Measurements from ENCODE around the gene PER2.
A peak's percentile ranks its signal among the peaks of the same experiment; 100 is the strongest.

The PER2 gene

DNA sequence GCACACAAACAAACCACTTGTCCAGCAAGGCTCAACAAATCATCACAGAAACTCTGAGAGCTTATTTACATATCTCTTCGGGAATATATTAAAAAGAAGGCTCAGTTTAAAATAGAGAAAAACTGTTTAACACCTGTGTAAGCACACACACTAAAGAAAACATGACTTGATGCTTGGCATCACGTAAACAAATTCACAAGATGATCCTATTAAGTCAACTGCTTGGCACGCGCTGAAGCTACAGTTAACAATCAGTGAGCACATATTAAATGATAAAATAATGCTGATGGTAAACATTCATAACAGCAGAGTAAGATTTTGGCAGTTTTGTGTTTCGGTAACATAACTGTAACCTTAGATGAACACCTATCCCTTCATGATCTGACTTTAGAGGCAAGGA, 44.3 kb downstream of the PER2 start:
- DNase-seq = no peak

DNA sequence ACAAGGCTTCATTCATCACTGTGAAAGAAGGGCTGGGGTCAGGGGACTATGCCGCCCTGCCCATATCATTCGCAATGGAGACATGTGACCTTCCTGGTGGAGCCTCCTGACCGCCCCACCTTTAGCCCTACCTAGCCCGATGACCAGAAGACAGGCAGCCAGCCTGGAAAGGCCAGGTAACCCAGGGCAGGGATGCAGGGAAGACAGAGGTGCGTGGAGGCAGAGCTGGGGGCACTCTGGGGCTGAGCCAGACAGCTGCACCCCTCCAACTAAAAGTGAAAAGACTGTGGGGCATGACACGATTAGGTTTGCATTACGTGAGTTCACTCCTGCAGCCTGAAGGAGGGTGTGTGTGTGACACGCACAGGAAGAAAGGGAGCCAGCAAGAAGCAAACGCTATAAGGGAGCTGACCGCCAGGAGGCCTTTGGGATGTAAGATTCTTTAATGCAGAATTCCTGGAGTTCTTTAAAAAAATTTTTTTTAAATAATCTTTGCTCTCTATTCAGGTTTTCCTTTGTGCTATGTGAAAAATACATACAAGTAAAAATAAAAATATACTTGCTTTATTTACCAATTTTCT, 44.8 kb downstream of the PER2 start:
- no peak for DNase-seq

DNA sequence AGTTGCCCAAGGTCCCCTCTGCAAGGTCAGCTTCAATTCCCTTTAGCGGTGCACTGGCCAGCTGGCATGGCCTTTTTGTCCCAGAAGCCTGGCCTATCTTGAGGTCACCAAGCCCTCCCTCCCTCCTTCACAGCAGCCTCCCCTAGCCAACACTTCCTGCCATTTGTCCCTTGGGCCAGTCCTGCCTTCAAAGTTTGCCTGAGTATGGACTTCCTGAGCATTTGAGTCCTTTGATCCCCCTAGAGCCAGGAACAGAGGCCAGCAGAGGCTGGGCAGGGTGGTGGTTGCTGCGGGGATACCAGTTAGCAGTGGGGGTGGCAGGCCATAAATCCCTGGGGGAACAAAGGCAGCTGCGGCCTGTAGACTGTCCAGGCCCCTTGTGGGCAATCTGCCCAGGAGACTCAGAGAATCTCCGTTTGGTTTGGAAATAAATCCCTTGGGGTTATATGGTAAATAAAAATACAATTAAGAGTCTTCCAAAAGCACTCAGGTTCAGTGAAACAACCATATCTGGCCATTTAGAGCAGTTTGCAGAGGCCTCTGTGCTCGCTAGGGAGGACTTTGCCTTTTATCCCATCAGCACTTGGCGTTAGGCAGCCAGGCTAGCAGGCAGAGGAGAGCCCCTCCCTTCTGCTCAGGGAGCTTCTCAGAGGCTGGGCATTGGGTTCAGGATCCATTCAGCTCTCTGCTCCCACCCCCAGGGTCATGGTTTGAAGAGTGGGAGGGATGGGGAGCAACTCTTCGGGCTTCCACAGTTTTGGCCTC, 45.5 kb downstream of the PER2 start:
- no peak for DNase-seq

DNA sequence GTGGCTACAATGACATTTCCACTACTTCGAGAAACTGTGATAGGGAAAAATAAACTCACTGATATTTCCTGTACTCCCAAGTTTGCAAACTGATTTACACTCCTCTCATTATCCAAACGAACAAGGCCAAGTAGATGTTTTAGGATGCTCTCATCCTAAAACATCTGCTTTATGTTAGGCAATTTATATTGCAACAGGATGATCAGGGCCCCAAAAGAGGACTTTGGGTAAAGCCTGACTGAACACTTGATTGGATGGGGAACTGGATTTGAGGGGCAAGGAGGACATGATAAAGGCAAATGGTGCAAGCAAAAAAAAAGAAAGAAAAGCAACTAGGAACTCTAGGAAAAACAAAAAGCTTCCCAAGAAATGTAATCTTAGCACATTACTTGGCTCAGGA, 46.4 kb downstream of the PER2 start:
- DNase-seq = no peak

DNA sequence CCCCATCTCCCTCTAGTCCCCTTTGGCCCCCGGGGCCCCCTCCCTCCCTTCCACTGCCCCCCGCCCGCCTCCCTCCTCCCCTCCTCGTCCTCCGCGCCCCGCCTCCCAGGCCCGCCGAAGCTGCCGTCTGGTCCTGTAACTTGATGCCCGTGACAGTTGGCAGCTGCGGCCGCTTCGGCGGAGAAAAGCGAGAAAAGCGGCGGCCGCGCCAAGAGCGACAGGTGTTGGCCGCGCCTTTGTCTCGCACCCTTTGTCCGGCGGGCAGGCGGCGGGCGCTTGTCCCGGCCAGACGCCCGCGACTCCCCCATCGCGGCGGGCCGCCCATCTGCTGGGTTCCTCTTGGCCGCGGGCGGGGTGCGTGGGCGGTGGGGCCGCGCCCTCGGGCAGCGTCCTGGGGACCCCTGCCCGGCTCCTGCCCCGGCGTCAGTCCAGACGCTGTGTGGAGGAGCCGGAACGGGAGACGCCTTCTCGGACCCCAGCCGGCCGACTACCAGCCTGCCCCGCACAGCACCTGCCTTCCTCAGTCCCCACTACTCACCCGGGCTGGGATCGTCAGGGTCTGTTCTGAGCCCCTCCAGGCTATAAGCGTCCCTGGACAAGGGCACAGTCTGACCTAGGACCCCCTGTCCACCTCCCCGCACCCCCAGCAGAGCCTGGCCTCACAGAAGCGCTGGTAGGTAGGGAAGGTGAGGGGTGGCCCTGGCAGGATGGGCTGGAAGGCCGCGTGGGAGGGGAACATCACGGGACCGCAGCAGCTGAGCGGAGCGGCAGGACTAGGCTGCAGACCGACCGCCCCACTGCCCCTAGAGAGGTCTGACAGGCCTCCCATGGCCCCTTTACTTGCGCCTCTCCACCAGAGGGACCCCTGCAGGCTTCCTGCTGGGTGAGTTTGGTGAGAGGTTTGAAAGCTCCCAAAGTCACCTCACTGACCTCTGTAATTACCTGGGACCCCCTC, 47.4 kb downstream of the PER2 start:
- DNase-seq = peak; percentile 51

DNA sequence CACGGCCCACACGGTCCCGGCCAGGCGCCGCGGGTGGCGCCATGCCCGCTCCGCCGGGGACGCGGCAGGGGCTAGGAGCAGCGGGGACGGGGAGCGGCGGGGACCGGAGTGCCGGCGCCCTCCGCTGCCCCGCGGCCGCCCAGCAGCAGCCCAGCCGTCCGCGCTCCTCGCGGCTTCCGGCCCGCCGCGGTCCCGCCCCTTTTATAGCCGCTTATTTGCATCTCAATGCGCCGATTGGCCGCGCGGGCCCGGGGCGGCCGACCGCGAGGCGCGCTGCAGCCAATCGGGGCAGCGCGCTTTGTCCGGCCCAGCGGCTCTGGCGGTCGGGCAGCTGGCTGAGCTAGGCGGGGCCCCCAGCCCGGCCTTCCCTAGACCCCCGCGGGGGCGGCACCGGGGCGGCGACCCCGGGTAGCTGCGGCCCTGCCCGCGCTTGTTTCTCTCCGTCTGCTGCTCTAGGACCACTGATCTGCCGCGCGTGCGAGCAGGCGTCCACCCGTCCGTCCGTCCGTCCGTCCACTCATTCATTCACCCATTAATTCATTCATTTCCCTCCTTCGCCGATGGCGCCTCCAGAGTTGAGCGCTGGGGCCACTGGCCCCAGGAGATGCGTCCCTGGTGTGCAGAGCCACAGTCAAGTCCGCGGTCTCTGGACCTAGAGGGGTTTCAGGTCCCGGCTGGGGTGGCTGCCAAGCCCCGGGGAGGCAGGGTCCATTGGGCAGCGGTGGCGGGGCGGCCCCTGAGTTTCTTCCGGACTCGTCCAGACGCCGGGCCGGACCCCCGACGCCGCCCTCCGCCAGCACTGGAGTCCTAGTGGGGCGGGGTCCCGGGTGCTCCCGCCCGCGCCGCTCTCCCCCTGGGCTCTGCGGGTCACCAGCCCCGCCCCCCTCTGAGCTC, 48.3 kb downstream of the PER2 start, which contains the start of gene HES6:
HES6 (minus strand) TSS at position 176 of the 894 bp plus-strand sequence; CDS start at position 43, 133 bp downstream.
- peak; percentile 94 for DNase-seq

DNA sequence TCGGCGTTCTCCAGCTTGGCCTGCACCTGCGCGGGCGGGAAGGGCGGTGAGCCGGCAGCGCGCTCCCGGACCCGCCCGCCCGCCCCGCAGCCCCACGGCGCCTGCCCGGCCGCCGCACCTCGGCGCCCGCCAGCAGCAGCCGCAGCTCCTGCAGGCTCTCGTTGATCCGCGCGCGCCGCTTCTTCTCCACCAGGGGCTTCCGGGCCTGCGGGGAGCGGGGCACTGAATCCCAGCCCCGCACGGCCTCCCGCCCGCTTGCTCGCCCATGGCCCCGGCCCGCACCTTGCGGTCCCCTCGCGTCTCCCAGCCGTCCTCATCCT, 48.9 kb downstream of the PER2 start:
- no peak for DNase-seq

DNA sequence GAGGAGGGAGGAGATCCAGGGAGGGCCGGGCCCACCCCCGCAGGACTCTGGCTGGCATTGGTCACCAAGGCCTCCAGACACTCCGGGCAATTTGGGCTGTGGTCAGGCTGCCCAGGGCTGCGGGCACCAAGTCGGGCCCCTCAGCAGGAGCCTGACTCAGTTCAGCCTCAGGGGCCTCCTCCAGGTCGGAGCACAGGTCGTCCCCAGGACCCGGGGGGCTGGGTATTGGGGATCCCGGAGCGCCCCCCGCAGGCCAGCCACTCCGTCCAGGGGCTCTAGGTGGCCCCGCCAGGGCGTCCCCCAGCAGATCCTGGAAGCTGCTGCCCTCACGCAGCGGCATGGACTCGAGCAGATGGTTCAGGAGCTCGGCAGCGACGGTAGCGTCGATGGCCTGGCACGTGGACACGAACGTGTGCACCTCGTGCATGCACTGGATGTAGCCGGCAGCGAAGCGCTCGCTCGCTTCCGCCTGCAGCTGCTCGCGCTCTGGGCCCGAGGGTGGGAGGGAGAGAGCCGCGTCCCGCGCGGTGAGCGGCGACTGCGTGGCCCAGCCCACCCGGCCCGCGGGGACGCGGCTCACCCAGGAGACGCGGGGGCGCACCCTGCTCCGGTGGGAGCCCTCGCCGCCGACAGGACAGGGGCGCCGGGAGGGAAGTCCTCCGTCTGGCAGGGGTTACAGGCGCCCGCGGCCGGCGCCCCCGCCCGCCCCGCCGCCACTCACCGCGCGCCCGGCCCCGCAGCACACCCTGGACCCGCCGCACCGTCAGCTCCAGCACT, 49.5 kb downstream of the PER2 start:
- peak; percentile 47 for DNase-seq

DNA sequence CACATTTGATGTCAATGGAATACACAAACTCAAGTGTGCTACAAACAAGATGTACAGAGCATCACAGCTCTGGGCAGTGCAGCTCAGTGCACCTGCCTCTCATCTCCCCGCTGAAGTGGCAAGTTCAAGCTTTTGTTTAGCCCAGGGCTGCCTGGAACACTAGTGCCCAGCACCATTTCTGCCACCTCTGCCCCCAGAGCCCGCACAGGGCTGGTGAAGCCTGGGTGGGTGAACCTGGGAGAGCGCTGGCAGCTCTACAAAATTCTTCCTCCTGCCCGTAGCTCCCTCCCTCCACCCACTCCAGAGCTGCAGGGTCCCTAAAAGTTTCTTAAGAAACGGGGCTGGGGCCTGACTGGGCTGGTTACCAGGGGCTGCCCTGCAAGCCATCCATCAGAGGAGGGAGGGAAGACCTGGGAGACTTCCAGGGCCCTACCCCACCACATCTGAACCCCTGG, 50.1 kb downstream of the PER2 start:
- DNase-seq = no peak

DNA sequence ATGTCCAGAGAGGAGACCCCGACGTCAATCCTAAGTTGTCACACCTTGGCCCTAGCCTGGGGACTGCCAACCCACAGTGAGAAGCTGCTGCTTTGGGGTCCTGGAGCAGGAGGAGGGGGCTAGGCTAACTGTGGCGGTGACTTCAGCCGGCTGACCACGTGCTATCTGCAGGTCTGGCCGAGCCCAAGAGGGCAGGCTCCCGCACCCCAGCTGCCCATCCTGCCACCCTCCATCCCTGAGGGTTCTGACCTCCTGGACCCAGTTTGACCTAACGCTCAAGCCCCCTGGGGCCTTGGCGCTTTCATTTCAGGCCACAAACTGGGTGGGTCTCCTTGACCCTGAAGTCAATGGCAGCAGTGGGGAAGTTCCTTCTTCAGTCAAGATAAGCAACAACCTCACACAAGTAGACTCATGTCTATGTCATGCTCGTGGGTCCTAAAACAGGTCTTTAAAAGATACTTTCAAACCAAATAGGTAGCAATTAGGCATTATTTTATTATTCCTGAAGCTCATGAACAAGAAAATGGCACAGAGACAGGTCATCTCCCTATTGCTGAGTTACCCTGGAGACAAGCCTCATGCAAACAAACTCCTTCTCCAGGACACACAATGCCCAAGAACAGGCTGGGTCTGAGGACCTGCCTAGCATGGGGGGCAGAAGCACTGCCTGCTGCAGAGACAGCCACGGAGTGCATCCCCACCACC, 50.8 kb downstream of the PER2 start:
- peak; percentile 55 for DNase-seq

DNA sequence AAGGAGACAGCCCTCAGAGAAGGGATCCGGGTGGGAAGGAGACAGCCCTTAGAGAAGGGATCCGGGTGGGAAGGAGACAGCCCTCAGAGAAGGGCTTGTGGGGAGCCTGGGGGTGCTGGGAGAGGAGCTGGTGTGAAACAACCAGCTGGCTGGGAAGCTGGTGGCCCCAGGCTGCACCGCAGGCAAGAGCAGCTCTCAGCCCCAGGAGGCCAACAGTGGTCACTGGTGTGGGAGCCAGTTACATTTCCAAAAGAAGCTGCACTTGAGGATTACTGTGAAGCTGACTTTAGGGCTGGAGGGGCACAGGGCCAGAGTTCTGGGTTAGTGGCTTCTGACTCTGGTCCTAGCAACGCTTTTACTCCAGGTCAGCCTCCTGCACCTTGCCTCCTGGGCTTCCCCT, 51.8 kb downstream of the PER2 start:
- DNase-seq = no peak

DNA sequence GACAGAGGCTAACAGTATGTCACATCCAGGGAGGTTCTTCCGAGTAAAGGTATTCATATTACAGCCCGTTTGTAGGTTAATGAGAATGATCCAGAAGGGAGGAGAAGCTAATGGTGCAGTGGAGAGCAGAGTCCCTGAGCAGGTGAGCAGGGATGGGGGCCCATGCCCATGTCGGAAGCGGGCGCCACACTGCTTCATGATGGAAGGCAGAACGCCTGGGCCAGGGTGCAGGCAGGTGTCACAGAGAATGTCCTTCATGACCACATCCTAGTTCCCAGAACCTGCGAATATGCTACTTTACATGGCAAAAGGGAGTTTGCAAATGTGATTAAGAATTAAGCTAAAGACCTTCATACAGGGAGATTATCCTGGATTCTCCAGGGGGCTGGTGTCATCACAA, 52.6 kb downstream of the PER2 start:
- no peak for DNase-seq

DNA sequence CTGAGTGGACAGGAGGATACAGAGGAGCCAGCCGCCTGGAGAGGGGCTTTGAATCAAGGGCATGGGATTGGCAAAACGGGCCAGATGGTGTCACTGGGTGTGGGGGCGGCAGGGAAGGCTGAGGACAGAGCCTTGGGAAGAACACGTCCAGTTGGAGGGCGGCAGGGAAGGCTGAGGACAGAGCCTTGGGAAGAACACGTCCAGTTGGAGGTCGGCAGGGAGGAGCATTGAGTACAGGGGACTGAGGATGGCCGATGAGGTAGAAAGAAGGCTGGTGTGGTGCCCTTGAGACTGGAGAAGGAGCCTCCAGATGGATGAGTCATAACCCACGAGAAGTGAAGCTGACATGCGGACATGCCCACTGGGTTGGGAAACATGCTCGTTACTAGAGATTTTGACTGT, 53.1 kb downstream of the PER2 start:
- no peak for DNase-seq

DNA sequence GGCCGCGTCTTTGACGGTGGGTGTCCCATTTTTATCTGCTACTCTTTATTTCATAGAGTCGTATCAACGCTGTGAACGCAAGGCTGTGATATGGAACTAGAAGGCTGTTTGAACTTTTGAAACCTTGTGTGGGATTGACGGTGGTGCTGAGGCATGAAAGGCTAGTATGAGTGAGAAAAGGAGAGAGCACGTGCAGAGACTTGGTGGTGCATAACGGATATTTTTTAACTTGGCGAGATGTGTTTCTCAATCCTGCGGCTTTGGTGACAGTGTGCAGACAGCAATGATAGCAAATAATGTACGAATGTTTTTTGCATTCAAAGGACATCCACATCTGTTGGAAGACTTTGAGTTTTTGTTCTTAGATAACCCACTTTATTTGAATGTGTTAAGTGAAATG, 54.8 kb downstream of the PER2 start:
- DNase-seq = no peak

DNA sequence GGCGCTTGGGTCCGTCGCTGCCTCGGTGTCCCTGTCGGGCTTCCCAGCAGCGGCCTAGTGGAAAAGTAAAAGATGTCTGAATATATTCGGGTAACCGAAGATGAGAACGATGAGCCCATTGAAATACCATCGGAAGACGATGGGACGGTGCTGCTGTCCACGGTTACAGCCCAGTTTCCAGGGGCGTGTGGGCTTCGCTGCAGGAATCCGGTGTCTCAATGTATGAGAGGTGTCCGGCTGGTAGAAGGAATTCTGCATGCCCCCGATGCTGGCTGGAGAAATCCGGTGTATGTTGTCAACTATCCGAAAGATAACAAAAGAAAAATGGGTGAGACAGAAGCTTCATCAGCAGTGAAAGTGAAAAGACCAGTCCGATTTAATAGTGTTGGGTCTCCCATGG, 56.6 kb downstream of the PER2 start:
- DNase-seq = no peak

DNA sequence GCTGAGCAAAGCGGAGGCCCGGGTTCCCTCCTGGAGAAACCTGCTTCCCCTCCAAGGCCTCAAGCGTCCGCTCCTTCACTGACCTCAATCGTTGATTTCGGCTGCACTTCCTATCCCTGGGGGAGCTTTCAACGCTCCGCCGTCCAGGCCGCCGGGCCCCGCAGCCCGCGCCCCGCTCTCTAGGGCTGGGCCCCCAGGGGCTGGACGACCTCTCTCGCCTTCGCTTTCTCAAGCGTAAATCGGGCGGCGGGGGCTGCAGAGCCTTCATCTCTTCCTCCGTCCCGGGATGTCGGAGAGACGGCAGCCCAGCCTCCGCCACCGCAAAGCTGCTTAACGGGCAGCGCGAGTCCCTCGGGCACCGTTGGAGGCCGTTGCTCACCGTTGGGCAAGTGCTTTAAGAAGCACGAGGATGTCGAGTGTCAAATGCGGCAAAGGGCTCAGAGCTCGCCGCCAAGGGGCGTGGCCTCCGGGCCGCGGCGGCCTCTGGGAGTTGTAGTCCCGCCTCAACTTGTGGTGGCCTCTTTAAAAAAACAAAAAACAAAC, 57.1 kb downstream of the PER2 start:
- DNase-seq = peak; percentile 48

DNA sequence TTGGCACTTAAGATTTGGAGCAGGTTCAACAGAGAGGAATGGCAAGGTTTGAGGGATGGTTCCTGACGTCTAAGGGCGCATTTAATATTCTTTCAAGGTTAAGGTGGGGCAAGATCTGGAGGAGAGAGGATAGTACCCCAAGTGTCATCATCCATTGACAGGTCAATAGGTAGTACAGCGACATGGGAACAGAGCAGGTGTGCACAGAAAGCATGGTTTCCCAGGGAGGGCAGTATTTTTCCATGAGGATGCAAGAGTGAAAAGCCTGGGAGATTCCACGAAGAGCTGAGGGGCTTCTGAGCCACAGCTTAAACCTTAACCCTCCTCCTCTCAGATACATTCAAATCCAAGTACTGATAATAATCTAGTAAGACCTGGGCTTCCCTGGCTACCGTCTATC, 57.7 kb downstream of the PER2 start:
- DNase-seq = no peak

DNA sequence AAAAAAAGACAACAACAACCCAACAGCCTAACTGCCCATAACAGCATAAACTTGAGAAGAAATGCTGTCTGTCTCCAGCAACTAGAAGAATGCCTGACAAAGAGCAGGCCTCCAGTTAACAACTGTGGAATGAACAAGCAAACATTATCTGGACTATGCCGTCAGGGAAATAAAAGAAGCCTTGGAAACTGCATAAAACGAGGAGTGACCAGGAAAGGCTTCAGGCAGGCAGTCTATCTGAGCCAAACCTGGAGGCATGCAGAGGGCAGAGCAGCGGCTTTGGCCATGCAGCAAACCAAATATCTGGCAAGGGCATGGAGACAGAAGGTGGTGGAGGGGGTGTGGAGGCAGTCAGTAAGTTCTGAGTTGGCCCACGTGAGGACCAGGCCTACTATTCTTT, 59.7 kb downstream of the PER2 start:
- DNase-seq = no peak

DNA sequence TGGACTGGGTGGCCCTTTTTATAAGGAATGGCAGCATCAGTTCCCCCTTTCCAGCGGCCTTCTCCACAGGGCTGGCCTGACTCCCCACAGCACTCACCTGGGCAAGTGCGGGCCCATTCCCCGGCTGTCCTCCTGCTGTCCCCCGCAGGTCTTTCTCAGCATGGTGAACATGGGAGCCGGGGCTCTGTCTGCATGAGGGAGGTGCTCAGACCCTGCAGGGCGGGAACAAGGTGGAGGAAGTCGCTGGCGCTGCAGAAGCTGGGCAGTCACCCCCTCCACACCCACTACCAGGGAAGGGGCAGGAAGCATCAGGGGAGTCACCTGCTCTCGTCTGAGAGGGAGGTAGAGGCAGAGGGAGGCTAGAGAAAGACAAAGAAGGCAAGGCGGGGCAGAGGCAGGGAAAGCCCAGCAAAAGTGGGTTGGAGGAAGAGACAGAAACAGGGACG, 60.8 kb downstream of the PER2 start:
- no peak for DNase-seq

DNA sequence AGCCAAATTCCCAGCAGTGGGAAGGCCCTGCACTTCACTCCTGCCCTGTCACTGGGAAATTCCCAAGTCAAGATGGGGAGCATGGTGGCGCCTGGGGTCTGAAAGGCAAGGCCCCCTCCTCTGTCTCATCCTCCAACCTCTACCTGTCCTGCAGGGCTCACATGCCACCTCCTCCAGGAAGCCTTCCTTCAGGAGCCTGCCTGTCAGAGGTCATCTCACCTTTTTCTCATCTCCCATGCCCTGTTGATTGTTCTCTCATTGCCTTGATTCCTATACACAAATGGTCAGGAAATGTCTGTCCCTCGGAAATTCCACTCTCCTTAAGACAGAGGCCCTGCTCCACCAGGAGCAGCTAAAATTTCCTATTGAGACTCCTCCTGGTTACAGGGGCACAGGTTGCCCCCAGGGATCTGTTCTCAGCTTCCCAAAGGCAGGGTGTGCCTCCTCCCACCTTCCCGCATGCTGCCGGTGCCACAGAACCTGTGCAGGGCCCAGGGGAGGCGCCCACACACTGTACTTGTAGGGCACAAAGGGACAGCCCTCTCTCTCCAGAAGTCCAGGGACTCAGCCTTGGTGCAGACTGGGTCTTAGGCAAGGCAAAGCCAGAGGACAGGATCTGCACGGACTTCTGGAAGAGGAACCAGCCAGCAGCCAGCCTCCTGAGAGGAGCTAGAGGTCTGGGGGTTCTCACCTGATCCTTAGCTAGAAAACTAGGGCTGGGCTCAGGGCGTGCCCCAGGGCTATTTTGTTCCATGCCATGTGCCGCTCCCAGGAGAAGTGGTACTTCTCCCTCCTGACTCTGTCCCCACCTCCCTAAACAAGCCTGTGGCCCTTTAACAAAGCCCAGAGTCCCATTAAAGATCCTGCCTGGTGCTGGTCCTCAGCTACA, 61.5 kb downstream of the PER2 start:
- DNase-seq = no peak
